Caco-2 (cell line): Measurements from ENCODE around the gene KY. TPM values are rescaled to one million over a fixed set of nuclear protein-coding genes. Genes with fewer than 3 reads are reported as not detected.

Experiments used
- BruUV-seq: library from RNA; stranded (reverse); fragments of 400-500 nt; replicated peaks from 2 replicates; lab custom pipeline; 2021; lab: Mats Ljungman, UMichigan
- CTCF ChIA-PET: fragments of 300-600 bp; sonication (Branson Sonifier 250); formaldehyde crosslinking; loops from one replicate; lab custom pipeline; 2022; ENCODE audit warnings: antibody characterized with exemption; lab: Charles Lee
- POLR2A ChIA-PET: fragments of 300-600 bp; sonication (Branson Sonifier 250); formaldehyde crosslinking; loops from one replicate; lab custom pipeline; 2022; ENCODE audit warnings: antibody characterized with exemption; lab: Charles Lee
- DNase-seq, 2 experiments: peaks; one replicate each; pipeline versions ENCODE4 v3.0.0 to v3.0.0-alpha.2; 2020 to 2022
- H3K27me3 ChIP-seq: replicated peaks from 2 replicates; pipeline ENCODE4 v1.6.0; 2011; ENCODE audit warnings: low read length; ENCODE audit not compliant: control insufficient read depth, insufficient read depth
- H3K36me3 ChIP-seq: 2 replicates; pipeline ENCODE4 v1.5.1; 2011; ENCODE audit warnings: low read length; ENCODE audit not compliant: control insufficient read depth, insufficient read depth
- H3K4me1 ChIP-seq: fragments of 250-450 bp; sonication (Bioruptor Pico); 2 replicates; pipeline ENCODE4 v1.5.1; 2020; ENCODE audit warnings: mild to moderate bottlenecking
- H3K4me3 ChIP-seq: 2 replicates; pipeline ENCODE4 v1.5.1; 2011; ENCODE audit warnings: low read depth, mild to moderate bottlenecking, control low read depth, low read length
- H3K9me3 ChIP-seq: fragments of 250-450 bp; sonication (Bioruptor Pico); 2 replicates; pipeline ENCODE4 v1.5.1; 2020; ENCODE audit warnings: mild to moderate bottlenecking, moderate library complexity
- H3K27ac Mint-ChIP-seq: one replicate; pipeline ENCODE4 v1.8.0; 2022; ENCODE audit warnings: mixed read lengths; ENCODE audit not compliant: unreplicated experiment
- H3K27me3 Mint-ChIP-seq: one replicate; pipeline ENCODE4 v1.8.0; 2022; ENCODE audit warnings: mixed read lengths; ENCODE audit not compliant: insufficient read depth, unreplicated experiment
- H3K36me3 Mint-ChIP-seq: one replicate; pipeline ENCODE4 v1.8.0; 2022; ENCODE audit warnings: mild to moderate bottlenecking, mixed read lengths; ENCODE audit not compliant: insufficient read depth, unreplicated experiment
- H3K4me1 Mint-ChIP-seq: one replicate; pipeline ENCODE4 v1.8.0; 2022; ENCODE audit warnings: low read depth, mixed read lengths; ENCODE audit not compliant: unreplicated experiment
- H3K4me3 Mint-ChIP-seq: one replicate; pipeline ENCODE4 v1.8.0; 2022; ENCODE audit warnings: mild to moderate bottlenecking, moderate library complexity, mixed read lengths; ENCODE audit not compliant: unreplicated experiment
- H3K9me3 Mint-ChIP-seq: one replicate; pipeline ENCODE4 v1.8.0; 2022; ENCODE audit warnings: mixed read lengths; ENCODE audit not compliant: unreplicated experiment
- intact Hi-C: fragments of 100-400 bp; cut with micrococcal nuclease; formaldehyde crosslinking; loops from one replicate; pipeline ENCODE4 v1.10.0; 2022; ENCODE audit not compliant: unreplicated experiment
- total RNA-seq: library from RNA; stranded (reverse); gene quantifications from 2 replicates; pipeline ENCODE4 v1.2.3, GENCODE V29; 2022
- TF ChIP-seq, protein P1 (sequence below), 2 experiments: fragments of 200-600 bp in 1 of 2; IDR thresholded peaks; 1 replicate in 1 of 2; 2 replicates in 1 of 2; pipeline versions ENCODE4 v1.5.1 to v1.8.0; 2011 to 2022; ENCODE audit warnings: antibody characterized with exemption in 1 of 2, control low read depth in 1 of 2, inconsistent platforms in 1 of 2, low read depth in 1 of 2, low read length in 1 of 2, mild to moderate bottlenecking in 1 of 2, moderate library complexity in 1 of 2; ENCODE audit not compliant: insufficient read depth in 1 of 2, severe bottlenecking in 1 of 2, unreplicated experiment in 1 of 2

Gene KY
- total RNA-seq, 1 experiment from 2014 or later = not detected

DNA sequence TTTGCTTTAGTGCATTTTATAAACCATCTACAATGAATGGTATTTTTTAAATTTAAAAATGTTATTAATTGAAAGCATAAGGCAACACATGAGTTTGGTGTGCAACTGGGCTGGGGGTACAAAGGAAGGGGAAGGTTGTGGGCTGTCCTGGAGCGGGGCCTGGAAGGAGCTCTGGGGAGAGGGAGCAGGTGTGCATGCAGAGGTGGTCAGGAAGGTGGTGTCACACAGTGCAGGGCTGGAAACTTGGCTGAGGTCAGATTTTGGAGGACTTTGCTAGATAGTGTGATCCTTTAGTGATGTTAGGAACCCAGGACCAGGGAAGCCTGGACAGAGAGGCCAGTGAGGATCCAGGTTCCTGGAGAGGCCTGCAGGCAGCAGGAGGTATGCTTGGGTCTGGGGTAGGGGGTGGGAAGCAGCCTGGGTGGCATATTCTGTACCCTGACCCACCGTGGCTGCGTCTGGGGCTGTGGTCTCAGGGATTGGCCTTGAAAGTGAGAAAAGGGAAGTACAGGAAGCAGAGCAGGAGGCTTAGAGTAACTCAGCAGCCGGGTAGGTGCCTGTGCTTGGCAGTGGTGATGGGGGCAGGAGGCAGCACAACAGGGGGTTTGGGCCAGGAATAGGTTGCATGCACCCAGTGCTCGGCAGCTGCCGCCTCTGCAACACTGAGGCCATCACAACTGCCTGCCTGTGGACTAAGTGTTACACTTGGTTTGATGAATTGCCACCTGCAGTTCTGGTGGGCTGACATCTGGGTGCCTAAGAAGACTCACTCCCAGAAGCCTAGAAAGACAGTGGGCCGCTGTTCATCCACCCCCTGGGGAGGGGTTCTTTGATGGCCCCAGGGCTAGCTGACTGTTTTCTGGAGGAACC is 33.0 kb downstream of the KY start:
- Mint-ChIP-seq H3K4me3 (no peak overlapping the region), H3K9me3 (no peaks in the 10 kb centered on the region), H3K4me1 (no peaks in the 10 kb centered on the region), H3K27ac (no peak overlapping the region), H3K36me3 (no peaks in the 10 kb centered on the region), H3K27me3 (peaks cover 17% of the 10 kb centered on the region)
- Histone ChIP-seq H3K27me3 (no peaks in the 10 kb centered on the region), H3K4me1 (no peaks in the 10 kb centered on the region), H3K36me3 (no peaks in the 10 kb centered on the region), H3K9me3 (no peaks in the 10 kb centered on the region), H3K4me3 (no peak overlapping the region)
- intact Hi-C loops = no loop called here
- BruUV-seq = no TSS peak
- ChIA-PET POLR2A (no interaction called here), CTCF (no interaction called here)
- no peak for DNase-seq
- TF ChIP-seq, protein P1, sequence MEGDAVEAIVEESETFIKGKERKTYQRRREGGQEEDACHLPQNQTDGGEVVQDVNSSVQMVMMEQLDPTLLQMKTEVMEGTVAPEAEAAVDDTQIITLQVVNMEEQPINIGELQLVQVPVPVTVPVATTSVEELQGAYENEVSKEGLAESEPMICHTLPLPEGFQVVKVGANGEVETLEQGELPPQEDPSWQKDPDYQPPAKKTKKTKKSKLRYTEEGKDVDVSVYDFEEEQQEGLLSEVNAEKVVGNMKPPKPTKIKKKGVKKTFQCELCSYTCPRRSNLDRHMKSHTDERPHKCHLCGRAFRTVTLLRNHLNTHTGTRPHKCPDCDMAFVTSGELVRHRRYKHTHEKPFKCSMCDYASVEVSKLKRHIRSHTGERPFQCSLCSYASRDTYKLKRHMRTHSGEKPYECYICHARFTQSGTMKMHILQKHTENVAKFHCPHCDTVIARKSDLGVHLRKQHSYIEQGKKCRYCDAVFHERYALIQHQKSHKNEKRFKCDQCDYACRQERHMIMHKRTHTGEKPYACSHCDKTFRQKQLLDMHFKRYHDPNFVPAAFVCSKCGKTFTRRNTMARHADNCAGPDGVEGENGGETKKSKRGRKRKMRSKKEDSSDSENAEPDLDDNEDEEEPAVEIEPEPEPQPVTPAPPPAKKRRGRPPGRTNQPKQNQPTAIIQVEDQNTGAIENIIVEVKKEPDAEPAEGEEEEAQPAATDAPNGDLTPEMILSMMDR (IDR thresholded peaks at IDR 0.05; ENCODE audit: insufficient read depth in 1 of 2, low read depth in 1 of 2, low read length in 1 of 2, severe bottlenecking in 1 of 2, unreplicated experiment in 1 of 2) = no peak

DNA sequence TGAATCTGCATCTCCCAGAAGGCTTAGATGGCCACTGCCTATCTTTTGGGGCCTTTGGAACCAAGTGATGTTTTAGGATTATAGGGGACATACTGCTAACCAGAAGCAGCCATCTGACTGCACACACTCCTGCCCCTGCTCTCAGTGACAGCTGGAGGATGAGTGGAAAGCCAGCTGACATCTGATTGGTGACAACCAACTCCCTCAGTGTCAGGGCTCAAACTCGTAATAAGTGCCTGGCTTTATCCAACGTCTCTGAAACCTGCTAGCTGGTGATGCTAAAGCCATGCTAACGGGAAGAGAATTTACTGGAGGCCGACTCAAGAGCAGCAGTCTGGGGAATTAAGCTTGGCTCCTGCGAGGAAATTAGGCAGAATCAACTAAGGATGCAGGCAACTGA is 35.1 kb downstream of the KY start:
- H3K27me3 Mint-ChIP-seq = peaks cover 21% of the 10 kb centered on the region

DNA sequence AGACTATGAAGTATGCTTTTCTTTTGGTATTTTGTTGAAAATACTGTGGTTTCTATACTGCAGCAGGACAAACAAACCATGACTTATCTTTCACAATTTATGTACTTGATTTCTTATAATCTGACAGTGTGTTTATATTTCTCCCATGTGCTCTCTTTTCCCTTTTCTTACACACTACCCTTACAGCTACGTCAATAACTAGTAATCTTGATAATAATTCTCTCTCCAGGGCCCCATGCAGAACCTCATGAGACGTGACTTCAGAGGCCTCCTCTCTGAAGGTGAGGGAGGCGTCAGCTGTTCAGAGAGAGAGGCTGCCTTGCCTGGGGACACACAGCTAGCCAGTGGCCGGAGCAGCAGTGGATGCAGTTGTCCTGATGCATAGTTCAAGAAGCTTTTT is 35.9 kb downstream of the KY start:
- no peaks in the 10 kb centered on the region for H3K9me3 ChIP-seq
- CTCF ChIA-PET = no interaction called here
- BruUV-seq = no TSS peak
- POLR2A ChIA-PET = no interaction called here
- H3K4me1 ChIP-seq = no peaks in the 10 kb centered on the region
- peaks cover 21% of the 10 kb centered on the region for H3K27me3 Mint-ChIP-seq
- no peaks in the 10 kb centered on the region for H3K36me3 Mint-ChIP-seq
- no peaks in the 10 kb centered on the region for H3K4me1 Mint-ChIP-seq
- no peaks in the 10 kb centered on the region for H3K27me3 ChIP-seq
- TF ChIP-seq, protein P1 (IDR thresholded peaks at IDR 0.05; ENCODE audit: insufficient read depth in 1 of 2, low read depth in 1 of 2, low read length in 1 of 2, severe bottlenecking in 1 of 2, unreplicated experiment in 1 of 2) = no peak
- H3K4me3 Mint-ChIP-seq = no peak overlapping the region
- DNase-seq = no peak
- intact Hi-C loops = no loop called here
- H3K4me3 ChIP-seq = no peak overlapping the region
- no peak overlapping the region for H3K27ac Mint-ChIP-seq
- H3K9me3 Mint-ChIP-seq = no peaks in the 10 kb centered on the region
- H3K36me3 ChIP-seq = no peaks in the 10 kb centered on the region

More for the DNA sequence above, 35.1 kb downstream of the KY start:
- DNase-seq = no peak
- CTCF ChIA-PET = interaction anchor here (1.0 kb wide), 1 partner anchor 15 kb away, joined by 3 read pairs; no protein-coding TSS in a partner anchor
- intact Hi-C loops = no loop called here
- Mint-ChIP-seq H3K4me3 (no peak overlapping the region), H3K36me3 (no peaks in the 10 kb centered on the region), H3K27ac (no peak overlapping the region), H3K9me3 (no peaks in the 10 kb centered on the region), H3K4me1 (no peaks in the 10 kb centered on the region)
- Histone ChIP-seq H3K27me3 (no peaks in the 10 kb centered on the region), H3K9me3 (no peaks in the 10 kb centered on the region), H3K4me3 (no peak overlapping the region), H3K4me1 (no peaks in the 10 kb centered on the region), H3K36me3 (no peaks in the 10 kb centered on the region)
- TF ChIP-seq, protein P1 (IDR thresholded peaks at IDR 0.05; ENCODE audit: insufficient read depth in 1 of 2, low read depth in 1 of 2, low read length in 1 of 2, severe bottlenecking in 1 of 2, unreplicated experiment in 1 of 2) = no peak
- POLR2A ChIA-PET = no interaction called here
- no TSS peak for BruUV-seq
